Keratinocyte (primary cell): Measurements from ENCODE around the gene ZNF117.

ENCODE experiments used
- CTCF ChIP-seq, 3 experiments: IDR thresholded peaks in 1 of 3; conservative IDR thresholded peaks in 1 of 3; optimal IDR thresholded peaks in 1 of 3; 2 replicates in 2 of 3; 3 replicates in 1 of 3; pipeline versions ENCODE3 to v1.5.1; 2011; ENCODE audit warnings: low read length in 3 of 3, mild to moderate bottlenecking in 3 of 3, moderate library complexity in 2 of 3, control low read depth in 1 of 3, inconsistent platforms in 1 of 3; ENCODE audit not compliant: insufficient read depth in 2 of 3; ENCODE audit errors: extremely low read depth in 1 of 3
- EZH2 ChIP-seq: IDR thresholded peaks from one replicate; pipeline ENCODE4 v1.6.1; 2012; ENCODE audit warnings: inconsistent platforms, mild to moderate bottlenecking, low read length, moderate library complexity

- peak in 2 of 3 experiments; percentile 52 to 56 for TF ChIP-seq CTCF (optimal IDR thresholded peaks at IDR 0.05 in 1 of 3, IDR thresholded peaks at IDR 0.05 in 1 of 3, conservative IDR thresholded peaks at IDR 0.05 in 1 of 3; ENCODE audit: extremely low read depth in 1 of 3, insufficient read depth in 2 of 3, low read length in 3 of 3)
- no peak for TF ChIP-seq EZH2
Observed at GRCh38 chr7:64951250-64951848, 39.5 kb downstream of the ZNF117 start.
